NB4 (cell line): ENCODE measurements around the gene CCDC15.

Experiments
- CTCF ChIP-seq: IDR thresholded peaks from one replicate; pipeline ENCODE4 v1.5.1; 2012; ENCODE audit warnings: low read depth, low read length
- MAX ChIP-seq: IDR thresholded peaks from 2 replicates; pipeline ENCODE4 v1.6.1; 2011; ENCODE audit warnings: low read depth, low read length
- POLR2A ChIP-seq: IDR thresholded peaks from 2 replicates; pipeline ENCODE4 v1.6.1; 2011; ENCODE audit warnings: mild to moderate bottlenecking; ENCODE audit not compliant: insufficient read length; ENCODE audit errors: extremely low read depth

GRCh38 chr11:124938206-124938765 lies 15.7 kb upstream of the CCDC15 start:
- TF ChIP-seq CTCF (no peak), POLR2A (no peak), MAX (no peak)
